ENCODE data around the gene KRT33B. TPM values are rescaled to one million over a fixed set of nuclear protein-coding genes. Genes with fewer than 3 reads are reported as not detected.

Gene KRT33B
- total RNA-seq, 1 experiment from 2014 or later: not detected

- no peak for DNase-seq (ENCODE audit: low spot score)
- Mint-ChIP-seq H3K36me3 (no peaks in the 10 kb centered on the region), H3K4me1 (peaks cover 28% of the 10 kb centered on the region), H3K27ac (0 out of 2 replicates have a peak overlapping the region, but pooled peaks have one; percentile 17), H3K27me3 (ENCODE audit: low read depth) (no peaks in the 10 kb centered on the region), H3K4me3 (no peak overlapping the region), H3K9me3 (no peaks in the 10 kb centered on the region)
- TF ChIP-seq GTF2I (CRISPR knock-in tag; conservative IDR thresholded peaks at IDR 0.05) (no peak), ZNF263 (CRISPR knock-in tag; IDR thresholded peaks at IDR 0.05; ENCODE audit: low read depth) (no peak), ZNF121 (CRISPR knock-in tag; IDR thresholded peaks at IDR 0.05) (no peak), ZNF317 (CRISPR knock-in tag; IDR thresholded peaks at IDR 0.05; ENCODE audit: borderline replicate concordance, low read depth) (no peak), ZNF396 (CRISPR knock-in tag; IDR thresholded peaks at IDR 0.05; ENCODE audit: borderline replicate concordance) (no peak), CREB1 (CRISPR knock-in tag; IDR thresholded peaks at IDR 0.05) (no peak)
- CTCF ChIA-PET: interaction anchor here (0.7 to 3.6 kb wide), 7 partner anchors 10 to 550 kb away, joined by 3 to 23 read pairs (median 4); no protein-coding TSS in a partner anchor
- POLR2A ChIA-PET: no interaction called here
- ATAC-seq: peak; percentile 70
Measured at GRCh38 chr17:41413353-41413957, 43.8 kb upstream of the KRT33B start.

GRCh38 chr17:41411072-41411840 is 41.6 kb upstream of the KRT33B start:
- Mint-ChIP-seq H3K4me1 (peaks cover 23% of the 10 kb centered on the region), H3K27me3 (ENCODE audit: low read depth) (no peaks in the 10 kb centered on the region), H3K36me3 (no peaks in the 10 kb centered on the region), H3K9me3 (no peaks in the 10 kb centered on the region), H3K4me3 (no peak overlapping the region), H3K27ac (no peak overlapping the region)
- DNase-seq (ENCODE audit: low spot score) (no peak), ATAC-seq (no peak)
- CTCF ChIA-PET: interaction anchor here (3.6 kb wide), 1 partner anchor 138 kb away, joined by 23 read pairs; no protein-coding TSS in a partner anchor
- POLR2A ChIA-PET: no interaction called here
- no peak for TF ChIP-seq PREB (CRISPR knock-in tag; IDR thresholded peaks at IDR 0.05; ENCODE audit: borderline replicate concordance)
- TF ChIP-seq, protein P1, sequence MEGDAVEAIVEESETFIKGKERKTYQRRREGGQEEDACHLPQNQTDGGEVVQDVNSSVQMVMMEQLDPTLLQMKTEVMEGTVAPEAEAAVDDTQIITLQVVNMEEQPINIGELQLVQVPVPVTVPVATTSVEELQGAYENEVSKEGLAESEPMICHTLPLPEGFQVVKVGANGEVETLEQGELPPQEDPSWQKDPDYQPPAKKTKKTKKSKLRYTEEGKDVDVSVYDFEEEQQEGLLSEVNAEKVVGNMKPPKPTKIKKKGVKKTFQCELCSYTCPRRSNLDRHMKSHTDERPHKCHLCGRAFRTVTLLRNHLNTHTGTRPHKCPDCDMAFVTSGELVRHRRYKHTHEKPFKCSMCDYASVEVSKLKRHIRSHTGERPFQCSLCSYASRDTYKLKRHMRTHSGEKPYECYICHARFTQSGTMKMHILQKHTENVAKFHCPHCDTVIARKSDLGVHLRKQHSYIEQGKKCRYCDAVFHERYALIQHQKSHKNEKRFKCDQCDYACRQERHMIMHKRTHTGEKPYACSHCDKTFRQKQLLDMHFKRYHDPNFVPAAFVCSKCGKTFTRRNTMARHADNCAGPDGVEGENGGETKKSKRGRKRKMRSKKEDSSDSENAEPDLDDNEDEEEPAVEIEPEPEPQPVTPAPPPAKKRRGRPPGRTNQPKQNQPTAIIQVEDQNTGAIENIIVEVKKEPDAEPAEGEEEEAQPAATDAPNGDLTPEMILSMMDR (IDR thresholded peaks at IDR 0.05): no peak
- no peak for TF ChIP-seq NR1H2 (CRISPR knock-in tag; IDR thresholded peaks at IDR 0.05)
- TF ChIP-seq, protein P2, sequence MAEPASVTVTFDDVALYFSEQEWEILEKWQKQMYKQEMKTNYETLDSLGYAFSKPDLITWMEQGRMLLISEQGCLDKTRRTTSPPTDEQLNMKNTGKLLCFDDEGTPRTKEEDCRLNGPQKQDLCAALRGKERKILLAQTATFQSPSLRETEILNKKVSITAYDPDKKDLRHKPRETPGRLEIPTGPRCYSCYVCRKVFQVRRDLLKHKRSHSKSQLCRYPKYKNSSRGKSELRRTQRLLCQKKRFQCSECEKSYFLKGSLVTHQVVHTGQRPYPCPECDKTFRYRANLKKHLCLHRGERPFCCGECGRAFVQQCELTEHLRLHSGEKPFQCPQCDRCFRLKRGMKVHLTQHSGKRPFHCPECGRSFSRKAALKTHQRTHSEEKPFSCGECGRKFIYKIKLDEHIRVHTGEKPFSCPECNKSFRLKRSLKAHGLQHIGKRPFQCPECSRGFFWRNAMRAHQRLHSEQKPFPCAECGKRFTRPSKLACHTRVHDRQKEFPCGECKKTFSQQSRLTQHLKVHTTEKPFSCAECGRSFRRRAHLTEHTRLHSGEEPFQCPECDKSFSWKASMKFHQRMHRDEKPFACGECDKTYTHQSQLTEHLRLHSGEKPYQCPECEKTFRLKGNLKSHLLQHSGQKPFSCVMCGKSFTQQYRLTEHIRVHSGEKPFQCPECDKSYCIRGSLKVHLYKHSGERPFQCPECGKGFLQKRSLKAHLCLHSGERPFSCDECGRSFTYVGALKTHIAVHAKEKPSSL (CRISPR knock-in tag; conservative IDR thresholded peaks at IDR 0.05): no peak
- TF ChIP-seq USF1 (CRISPR knock-in tag; IDR thresholded peaks at IDR 0.05): no peak
- TF ChIP-seq SP1 (CRISPR knock-in tag; conservative IDR thresholded peaks at IDR 0.05): no peak
- TF ChIP-seq, protein P3, sequence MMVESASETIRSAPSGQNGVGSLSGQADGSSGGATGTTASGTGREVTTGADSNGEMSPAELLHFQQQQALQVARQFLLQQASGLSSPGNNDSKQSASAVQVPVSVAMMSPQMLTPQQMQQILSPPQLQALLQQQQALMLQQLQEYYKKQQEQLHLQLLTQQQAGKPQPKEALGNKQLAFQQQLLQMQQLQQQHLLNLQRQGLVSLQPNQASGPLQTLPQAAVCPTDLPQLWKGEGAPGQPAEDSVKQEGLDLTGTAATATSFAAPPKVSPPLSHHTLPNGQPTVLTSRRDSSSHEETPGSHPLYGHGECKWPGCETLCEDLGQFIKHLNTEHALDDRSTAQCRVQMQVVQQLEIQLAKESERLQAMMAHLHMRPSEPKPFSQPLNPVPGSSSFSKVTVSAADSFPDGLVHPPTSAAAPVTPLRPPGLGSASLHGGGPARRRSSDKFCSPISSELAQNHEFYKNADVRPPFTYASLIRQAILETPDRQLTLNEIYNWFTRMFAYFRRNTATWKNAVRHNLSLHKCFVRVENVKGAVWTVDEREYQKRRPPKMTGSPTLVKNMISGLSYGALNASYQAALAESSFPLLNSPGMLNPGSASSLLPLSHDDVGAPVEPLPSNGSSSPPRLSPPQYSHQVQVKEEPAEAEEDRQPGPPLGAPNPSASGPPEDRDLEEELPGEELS (CRISPR knock-in tag; IDR thresholded peaks at IDR 0.05): no peak
- TF ChIP-seq TEAD4 (CRISPR knock-in tag; IDR thresholded peaks at IDR 0.05): no peak
- TF ChIP-seq, protein P4, sequence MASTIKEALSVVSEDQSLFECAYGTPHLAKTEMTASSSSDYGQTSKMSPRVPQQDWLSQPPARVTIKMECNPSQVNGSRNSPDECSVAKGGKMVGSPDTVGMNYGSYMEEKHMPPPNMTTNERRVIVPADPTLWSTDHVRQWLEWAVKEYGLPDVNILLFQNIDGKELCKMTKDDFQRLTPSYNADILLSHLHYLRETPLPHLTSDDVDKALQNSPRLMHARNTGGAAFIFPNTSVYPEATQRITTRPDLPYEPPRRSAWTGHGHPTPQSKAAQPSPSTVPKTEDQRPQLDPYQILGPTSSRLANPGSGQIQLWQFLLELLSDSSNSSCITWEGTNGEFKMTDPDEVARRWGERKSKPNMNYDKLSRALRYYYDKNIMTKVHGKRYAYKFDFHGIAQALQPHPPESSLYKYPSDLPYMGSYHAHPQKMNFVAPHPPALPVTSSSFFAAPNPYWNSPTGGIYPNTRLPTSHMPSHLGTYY (CRISPR knock-in tag; IDR thresholded peaks at IDR 0.05): no peak
- no peak for TF ChIP-seq SMAD3 (CRISPR knock-in tag; IDR thresholded peaks at IDR 0.05; ENCODE audit: borderline replicate concordance)
- no peak for TF ChIP-seq ESRRA (CRISPR knock-in tag; IDR thresholded peaks at IDR 0.05; ENCODE audit: borderline replicate concordance)
- TF ChIP-seq IRF1 (CRISPR knock-in tag; IDR thresholded peaks at IDR 0.05): no peak
- TF ChIP-seq TP53 (CRISPR knock-in tag; IDR thresholded peaks at IDR 0.05): no peak

Data from WTC11 (cell line).